Loucy (cell line): ENCODE results near the gene RHOH.

Experiments
- H2AFZ ChIP-seq: fragments of 200-600 bp; sonication (generic); 2 replicates; pipeline ENCODE4 v1.6.0; 2016; ENCODE audit warnings: antibody characterized with exemption, mild to moderate bottlenecking, low read length, moderate library complexity
- H3F3A ChIP-seq: fragments of 200-600 bp; 2 replicates; pipeline ENCODE4 v1.6.0; 2016; ENCODE audit warnings: antibody characterized with exemption, low read depth, mild to moderate bottlenecking
- H3K27me3 ChIP-seq: fragments of 200-600 bp; sonication (generic); 2 replicates; pipeline ENCODE4 v1.6.1; 2014; ENCODE audit warnings: low read length, mild to moderate bottlenecking; ENCODE audit not compliant: insufficient read depth, poor library complexity, severe bottlenecking
- H3K36me3 ChIP-seq: fragments of 200-600 bp; sonication (generic); 2 replicates; pipeline ENCODE4 v1.6.1; 2016; ENCODE audit warnings: low read length; ENCODE audit not compliant: insufficient read depth
- H3K4me1 ChIP-seq: fragments of 200-600 bp; sonication (generic); 2 replicates; pipeline ENCODE4 v1.5.1; 2014; ENCODE audit warnings: low read length, mild to moderate bottlenecking; ENCODE audit not compliant: insufficient read depth, poor library complexity, severe bottlenecking
- H3K4me2 ChIP-seq: fragments of 200-600 bp; sonication (generic); 2 replicates; pipeline ENCODE4 v1.6.0; 2014; ENCODE audit warnings: antibody characterized with exemption, low read length, low read depth, mild to moderate bottlenecking; ENCODE audit not compliant: poor library complexity, severe bottlenecking
- H3K4me3 ChIP-seq: fragments of 200-600 bp; sonication (generic); 2 replicates; pipeline ENCODE4 v1.5.1; 2014; ENCODE audit warnings: low read length, mild to moderate bottlenecking, mixed read lengths; ENCODE audit not compliant: poor library complexity, severe bottlenecking
- H3K79me2 ChIP-seq: fragments of 200-600 bp; sonication (generic); 2 replicates; pipeline ENCODE4 v1.6.1; 2014; ENCODE audit warnings: low read length; ENCODE audit not compliant: insufficient read depth
- H3K9ac ChIP-seq: fragments of 200-600 bp; sonication (generic); 2 replicates; pipeline ENCODE4 v1.6.0; 2014; ENCODE audit warnings: mild to moderate bottlenecking, low read depth, low read length, moderate library complexity; ENCODE audit not compliant: poor library complexity, severe bottlenecking
- H3K9me2 ChIP-seq: fragments of 200-600 bp; sonication (generic); replicated peaks from 2 replicates; pipeline ENCODE4 v1.6.1; 2016; ENCODE audit warnings: low read depth, low read length, mixed read lengths
- H3K9me3 ChIP-seq: fragments of 200-600 bp; sonication (generic); 2 replicates; pipeline ENCODE4 v1.6.1; 2014; ENCODE audit warnings: mild to moderate bottlenecking, antibody characterized with exemption, low read length, low read depth; ENCODE audit not compliant: insufficient read depth
- H4K20me1 ChIP-seq: fragments of 200-600 bp; sonication (generic); 2 replicates; pipeline ENCODE4 v1.6.0; 2014; ENCODE audit warnings: antibody characterized with exemption, low read length, mild to moderate bottlenecking; ENCODE audit not compliant: insufficient read depth, poor library complexity, severe bottlenecking
- EZH2phosphoT487 ChIP-seq: fragments of 200-600 bp; IDR thresholded peaks from 2 replicates; pipeline ENCODE4 v1.6.1; 2018; ENCODE audit warnings: antibody characterized with exemption, mild to moderate bottlenecking, moderate library complexity, borderline replicate concordance
- TF ChIP-seq, protein P1 (sequence below): fragments of 200-600 bp; sonication (generic); conservative IDR thresholded peaks from 2 replicates; pipeline ENCODE4 v1.5.1; 2014; ENCODE audit warnings: mild to moderate bottlenecking, antibody characterized with exemption, low read length

The RHOH gene

DNA sequence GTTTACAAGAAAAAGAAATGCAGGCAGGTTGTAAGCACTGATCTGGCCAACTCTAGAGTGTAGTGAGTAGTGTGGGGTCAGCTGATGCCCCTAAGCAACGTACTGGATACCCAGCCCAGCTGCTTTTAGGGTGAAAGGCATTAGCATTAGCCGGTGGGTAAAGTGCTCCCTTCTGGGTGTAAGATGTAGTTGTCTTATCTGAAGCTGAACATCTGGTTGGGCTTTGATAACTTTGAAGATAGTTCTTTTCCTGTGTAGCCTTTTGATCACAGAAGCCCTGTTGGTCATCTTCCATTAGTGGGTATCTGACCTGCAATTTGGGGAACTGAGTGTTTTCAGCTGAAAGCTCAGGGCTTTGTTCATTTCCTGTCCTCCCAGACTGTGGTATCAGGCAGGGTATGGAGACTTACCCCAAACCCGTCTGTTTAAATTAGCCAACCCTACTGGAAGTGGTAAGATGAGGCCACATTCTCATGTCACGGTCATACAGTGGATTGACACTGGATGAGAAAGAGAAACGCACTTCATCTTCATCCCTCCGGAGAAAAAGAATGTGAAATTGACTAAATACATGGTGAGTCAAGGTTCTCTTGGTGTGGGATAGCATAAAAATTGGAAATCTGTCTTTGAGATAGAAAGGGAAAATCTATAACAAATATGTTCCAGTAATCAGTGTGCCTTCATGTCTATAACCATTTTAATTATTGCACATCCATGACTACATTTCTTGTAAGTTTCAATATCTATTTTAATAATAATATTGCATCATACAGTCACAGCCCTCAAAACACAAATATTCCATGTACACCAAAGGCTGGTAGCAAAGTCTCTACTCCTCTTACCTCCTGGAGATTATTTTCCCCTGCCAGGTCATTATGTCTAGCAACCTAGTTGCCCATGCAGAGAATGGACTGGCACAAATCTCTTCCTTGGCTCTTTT is 8.7 kb downstream of the RHOH start:
- Histone ChIP-seq H3K4me2 (peak overlapping the region; percentile 96), H3K4me1 (peaks cover 60% of the 10 kb centered on the region), H3K9ac (peak overlapping the region; percentile 96), H3K9me3 (no peaks in the 10 kb centered on the region), H2AFZ (no peak overlapping the region), H3K79me2 (peaks cover 100% of the 10 kb centered on the region), H3F3A (peaks cover 23% of the 10 kb centered on the region), H3K36me3 (peaks cover 60% of the 10 kb centered on the region), H3K4me3 (peak overlapping the region; percentile 96), H4K20me1 (peaks cover 88% of the 10 kb centered on the region), H3K9me2 (no peaks in the 10 kb centered on the region), H3K27me3 (no peaks in the 10 kb centered on the region)
- no peak for TF ChIP-seq EZH2phosphoT487
- TF ChIP-seq, protein P1, sequence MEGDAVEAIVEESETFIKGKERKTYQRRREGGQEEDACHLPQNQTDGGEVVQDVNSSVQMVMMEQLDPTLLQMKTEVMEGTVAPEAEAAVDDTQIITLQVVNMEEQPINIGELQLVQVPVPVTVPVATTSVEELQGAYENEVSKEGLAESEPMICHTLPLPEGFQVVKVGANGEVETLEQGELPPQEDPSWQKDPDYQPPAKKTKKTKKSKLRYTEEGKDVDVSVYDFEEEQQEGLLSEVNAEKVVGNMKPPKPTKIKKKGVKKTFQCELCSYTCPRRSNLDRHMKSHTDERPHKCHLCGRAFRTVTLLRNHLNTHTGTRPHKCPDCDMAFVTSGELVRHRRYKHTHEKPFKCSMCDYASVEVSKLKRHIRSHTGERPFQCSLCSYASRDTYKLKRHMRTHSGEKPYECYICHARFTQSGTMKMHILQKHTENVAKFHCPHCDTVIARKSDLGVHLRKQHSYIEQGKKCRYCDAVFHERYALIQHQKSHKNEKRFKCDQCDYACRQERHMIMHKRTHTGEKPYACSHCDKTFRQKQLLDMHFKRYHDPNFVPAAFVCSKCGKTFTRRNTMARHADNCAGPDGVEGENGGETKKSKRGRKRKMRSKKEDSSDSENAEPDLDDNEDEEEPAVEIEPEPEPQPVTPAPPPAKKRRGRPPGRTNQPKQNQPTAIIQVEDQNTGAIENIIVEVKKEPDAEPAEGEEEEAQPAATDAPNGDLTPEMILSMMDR, result no peak

GRCh38 chr4:40206426-40206825 is 9.6 kb downstream of the RHOH start:
- peaks cover 100% of the 10 kb centered on the region for H3K79me2 ChIP-seq
- peak overlapping the region; percentile 96 for H3K9ac ChIP-seq
- no peaks in the 10 kb centered on the region for H3K27me3 ChIP-seq
- H3K9me2 ChIP-seq, result no peaks in the 10 kb centered on the region
- H3F3A ChIP-seq, result peaks cover 20% of the 10 kb centered on the region
- TF ChIP-seq EZH2phosphoT487, result no peak
- peaks cover 64% of the 10 kb centered on the region for H3K4me1 ChIP-seq
- H3K9me3 ChIP-seq, result no peaks in the 10 kb centered on the region
- peaks cover 88% of the 10 kb centered on the region for H4K20me1 ChIP-seq
- no peak overlapping the region for H2AFZ ChIP-seq
- H3K4me2 ChIP-seq, result peak overlapping the region; percentile 96
- H3K4me3 ChIP-seq, result peak overlapping the region; percentile 96
- H3K36me3 ChIP-seq, result peaks cover 58% of the 10 kb centered on the region

- Histone ChIP-seq H3K27me3 (no peaks in the 10 kb centered on the region), H3K4me2 (peak overlapping the region; percentile 96), H3K9me2 (no peaks in the 10 kb centered on the region), H3K9me3 (no peaks in the 10 kb centered on the region), H3K9ac (peak overlapping the region; percentile 37), H3K36me3 (peaks cover 74% of the 10 kb centered on the region), H3K79me2 (peaks cover 100% of the 10 kb centered on the region), H3K4me1 (peaks cover 77% of the 10 kb centered on the region), H4K20me1 (peaks cover 91% of the 10 kb centered on the region), H3F3A (peaks cover 14% of the 10 kb centered on the region), H2AFZ (no peak overlapping the region), H3K4me3 (peak overlapping the region; percentile 96)
- TF ChIP-seq EZH2phosphoT487, result no peak
- TF ChIP-seq, protein P1, result no peak
Observed at GRCh38 chr4:40209401-40209800, 12.6 kb downstream of the RHOH start.
